ENCODE data around the gene LRRC70.
"Not testable (repeated sequence)": the region's sequence is repeated elsewhere in the genome, so short reads cannot be mapped to it uniquely, and the experiment has no call there.

The LRRC70 gene

GRCh38 chr5:62558941-62559340, 19.7 kb upstream of the LRRC70 start:
- H3K27ac Mint-ChIP-seq: no peak overlapping the region
- no peaks in the 10 kb centered on the region for H3K4me1 Mint-ChIP-seq

DNA sequence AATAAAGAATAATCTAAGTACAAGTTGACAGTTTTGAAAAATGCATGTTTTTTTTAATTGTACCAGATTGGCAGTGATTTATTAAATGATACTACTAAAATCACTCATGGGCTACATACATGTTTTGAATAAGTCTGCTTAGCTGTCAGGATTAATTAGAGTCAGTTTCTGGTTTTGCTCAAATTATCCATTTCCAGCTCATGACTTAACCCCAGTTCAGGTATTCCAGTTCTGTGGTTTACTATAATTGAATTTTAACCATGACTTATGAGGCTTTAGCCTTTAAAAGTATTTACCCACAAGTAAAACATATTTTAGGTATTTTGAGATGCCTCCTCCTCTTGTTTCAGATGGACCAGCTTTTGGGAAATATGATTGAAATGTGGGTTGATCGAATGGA, 17.8 kb upstream of the LRRC70 start:
- TF ChIP-seq, protein P1, sequence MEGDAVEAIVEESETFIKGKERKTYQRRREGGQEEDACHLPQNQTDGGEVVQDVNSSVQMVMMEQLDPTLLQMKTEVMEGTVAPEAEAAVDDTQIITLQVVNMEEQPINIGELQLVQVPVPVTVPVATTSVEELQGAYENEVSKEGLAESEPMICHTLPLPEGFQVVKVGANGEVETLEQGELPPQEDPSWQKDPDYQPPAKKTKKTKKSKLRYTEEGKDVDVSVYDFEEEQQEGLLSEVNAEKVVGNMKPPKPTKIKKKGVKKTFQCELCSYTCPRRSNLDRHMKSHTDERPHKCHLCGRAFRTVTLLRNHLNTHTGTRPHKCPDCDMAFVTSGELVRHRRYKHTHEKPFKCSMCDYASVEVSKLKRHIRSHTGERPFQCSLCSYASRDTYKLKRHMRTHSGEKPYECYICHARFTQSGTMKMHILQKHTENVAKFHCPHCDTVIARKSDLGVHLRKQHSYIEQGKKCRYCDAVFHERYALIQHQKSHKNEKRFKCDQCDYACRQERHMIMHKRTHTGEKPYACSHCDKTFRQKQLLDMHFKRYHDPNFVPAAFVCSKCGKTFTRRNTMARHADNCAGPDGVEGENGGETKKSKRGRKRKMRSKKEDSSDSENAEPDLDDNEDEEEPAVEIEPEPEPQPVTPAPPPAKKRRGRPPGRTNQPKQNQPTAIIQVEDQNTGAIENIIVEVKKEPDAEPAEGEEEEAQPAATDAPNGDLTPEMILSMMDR (IDR thresholded peaks at IDR 0.05; ENCODE audit: unreplicated experiment in 3 of 3): no peak
- H3K36me3 Mint-ChIP-seq (ENCODE audit: low read depth): peaks cover 47% of the 10 kb centered on the region
- no peaks in the 10 kb centered on the region for H3K27me3 Mint-ChIP-seq (ENCODE audit: low read depth)

More at GRCh38 chr5:62558941-62559340, 19.7 kb upstream of the LRRC70 start:
- peaks cover 36% of the 10 kb centered on the region for H3K36me3 Mint-ChIP-seq (ENCODE audit: low read depth)
- no peak overlapping the region for H3K4me3 Mint-ChIP-seq
- no peaks in the 10 kb centered on the region for H3K27me3 Mint-ChIP-seq (ENCODE audit: low read depth)
- TF ChIP-seq, protein P1 (IDR thresholded peaks at IDR 0.05; ENCODE audit: unreplicated experiment in 3 of 3): no peak
- no peaks in the 10 kb centered on the region for H3K9me3 Mint-ChIP-seq

DNA sequence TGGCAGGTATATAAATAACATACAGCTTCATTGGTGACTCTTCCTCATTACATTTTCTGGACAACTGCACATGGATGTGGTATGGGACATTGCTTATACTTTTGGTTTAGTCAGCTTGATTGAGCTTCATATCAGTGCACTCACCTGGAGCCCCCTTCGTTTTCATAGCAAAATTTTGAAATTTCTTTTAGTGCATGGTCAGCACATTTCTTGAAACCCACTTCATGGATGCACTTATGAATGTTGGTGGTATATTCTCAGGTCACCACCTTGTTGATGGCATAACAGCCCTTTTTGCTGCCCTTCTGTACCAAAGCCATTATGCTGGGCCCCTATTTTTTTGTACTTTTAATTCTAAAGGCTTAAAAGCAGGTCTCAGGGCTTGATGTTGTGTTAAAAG, 16.7 kb upstream of the LRRC70 start:
- H3K4me3 Mint-ChIP-seq: no peak overlapping the region
- no peaks in the 10 kb centered on the region for H3K4me1 Mint-ChIP-seq
- TF ChIP-seq, protein P1 (IDR thresholded peaks at IDR 0.05; ENCODE audit: unreplicated experiment in 3 of 3): no peak
- peaks cover 13% of the 10 kb centered on the region for H3K9me3 Mint-ChIP-seq
- H3K27me3 Mint-ChIP-seq (ENCODE audit: low read depth): no peaks in the 10 kb centered on the region
- peaks cover 54% of the 10 kb centered on the region for H3K36me3 Mint-ChIP-seq (ENCODE audit: low read depth)
- H3K27ac Mint-ChIP-seq: no peak overlapping the region

More for the DNA sequence above, 17.8 kb upstream of the LRRC70 start:
- Mint-ChIP-seq H3K4me1 (no peaks in the 10 kb centered on the region), H3K27ac (no peak overlapping the region), H3K4me3 (no peak overlapping the region), H3K9me3 (peaks cover 8% of the 10 kb centered on the region)

DNA sequence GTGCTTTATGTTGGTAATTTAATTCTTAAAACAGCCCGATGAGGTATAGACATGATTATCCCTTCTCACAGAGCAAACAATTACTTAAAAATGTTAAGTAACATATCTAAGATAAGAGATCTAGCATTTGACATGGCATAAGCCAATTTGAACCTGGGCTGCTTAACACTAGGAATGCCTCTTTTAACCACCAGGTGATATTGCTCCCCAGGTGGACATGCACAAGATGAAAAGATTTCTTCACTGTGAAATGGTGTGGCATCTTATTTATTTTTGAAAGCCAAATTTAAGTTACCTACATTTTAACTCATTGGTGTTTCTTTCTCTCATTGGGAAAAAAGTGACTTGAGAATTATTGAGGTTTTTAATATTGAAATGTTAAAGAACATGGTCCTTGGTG, 15.8 kb upstream of the LRRC70 start:
- H3K4me3 Mint-ChIP-seq: no peak overlapping the region
- H3K36me3 Mint-ChIP-seq (ENCODE audit: low read depth): peaks cover 57% of the 10 kb centered on the region
- TF ChIP-seq, protein P1 (IDR thresholded peaks at IDR 0.05; ENCODE audit: unreplicated experiment in 3 of 3): no peak
- H3K4me1 Mint-ChIP-seq: no peaks in the 10 kb centered on the region
- H3K27ac Mint-ChIP-seq: no peak overlapping the region
- no peaks in the 10 kb centered on the region for H3K27me3 Mint-ChIP-seq (ENCODE audit: low read depth)
- H3K9me3 Mint-ChIP-seq: peaks cover 19% of the 10 kb centered on the region

DNA sequence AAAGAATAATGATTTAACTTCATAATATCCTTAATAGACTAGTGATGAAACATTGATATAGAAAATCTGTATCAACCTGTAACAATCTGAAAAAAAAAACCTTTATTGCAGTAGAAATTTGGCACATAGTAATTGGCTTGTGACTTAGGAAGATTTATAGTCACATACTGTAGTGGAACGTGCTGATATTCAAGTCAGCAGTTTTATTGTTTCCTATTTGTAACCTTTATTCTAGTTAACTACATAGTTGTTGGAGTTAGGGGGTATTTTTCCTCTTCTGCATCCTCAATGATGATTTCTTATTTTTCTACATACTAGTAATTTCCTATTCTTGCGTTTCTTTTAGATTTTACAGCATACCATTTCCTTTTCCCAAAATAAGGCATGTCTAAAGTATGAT, 14.5 kb upstream of the LRRC70 start:
- TF ChIP-seq, protein P1 (IDR thresholded peaks at IDR 0.05; ENCODE audit: unreplicated experiment in 3 of 3): no peak
- Mint-ChIP-seq H3K4me1 (no peaks in the 10 kb centered on the region), H3K27ac (no peak overlapping the region), H3K9me3 (peaks cover 29% of the 10 kb centered on the region), H3K36me3 (ENCODE audit: low read depth) (peaks cover 66% of the 10 kb centered on the region), H3K27me3 (ENCODE audit: low read depth) (no peaks in the 10 kb centered on the region), H3K4me3 (no peak overlapping the region)

- not testable (repeated sequence) for H3K4me3 Mint-ChIP-seq; H3K27ac Mint-ChIP-seq; H3K4me1 Mint-ChIP-seq; H3K27me3 Mint-ChIP-seq (ENCODE audit: low read depth)
- H3K36me3 Mint-ChIP-seq (ENCODE audit: low read depth): peaks cover 71% of the 10 kb centered on the region
- H3K9me3 Mint-ChIP-seq: peaks cover 36% of the 10 kb centered on the region
These were observed 12.9 kb upstream of the LRRC70 start for GRCh38 chr5:62565740-62566139.

All from nephron (organoid).